Peyer's patch (tissue), 4 donors: ENCODE data around the gene GFY. TPM values are rescaled to one million over a fixed set of nuclear protein-coding genes. Genes with fewer than 3 reads are reported as not detected.

ENCODE experiments used
- DNase-seq, 3 donors: peaks; one replicate each; pipeline ENCODE4 v3.0.0-alpha.2; 2017 to 2019
- H3K27ac ChIP-seq, 4 donors: fragments of 200-600 bp; sonication (generic); one replicate each; pipeline ENCODE4 v1.5.1; 2016 to 2019
- H3K27me3 ChIP-seq, 2 donors: fragments of 200-600 bp; sonication (generic); one replicate each; pipeline ENCODE4 v1.5.1; 2019
- H3K36me3 ChIP-seq, 3 donors: fragments of 200-600 bp; sonication (generic); one replicate each; pipeline ENCODE4 v1.5.1; 2016 to 2019
- H3K4me1 ChIP-seq, 4 donors: fragments of 200-600 bp; sonication (generic); one replicate each; pipeline ENCODE4 v1.5.1; 2016 to 2019
- H3K4me3 ChIP-seq, 4 donors: fragments of 200-600 bp; sonication (generic); 1 replicate in 3 of 4; 2 replicates in 1 of 4; pipeline ENCODE4 v1.5.1; 2016 to 2019; ENCODE audit warnings: mild to moderate bottlenecking in 1 of 4
- H3K9me3 ChIP-seq, 4 donors: fragments of 200-600 bp; sonication (generic); one replicate each; pipeline ENCODE4 v1.5.1; 2016 to 2019; ENCODE audit warnings: mild to moderate bottlenecking in 1 of 4
- CTCF ChIP-seq, 6 experiments: fragments of 450-650 bp in 4 of 6; fragments of 200-600 bp in 2 of 6; sonication (generic) in 1 of 6; IDR thresholded peaks; one replicate each; pipeline ENCODE4 v1.5.1; 2017 to 2019; ENCODE audit warnings: antibody characterized with exemption in 6 of 6, mild to moderate bottlenecking in 3 of 6, moderate library complexity in 1 of 6
- POLR2A ChIP-seq, 2 donors: fragments of 450-650 bp; IDR thresholded peaks; one replicate each; pipeline ENCODE4 v1.5.1; 2017; ENCODE audit warnings: antibody characterized with exemption in 2 of 2, mild to moderate bottlenecking in 2 of 2, moderate library complexity in 2 of 2
- total RNA-seq, 4 donors: library from RNA; depleted of rRNA; stranded (reverse); fragments of >200 nt; gene quantifications; one replicate each; pipeline ENCODE4 v1.1.0, GENCODE V29; 2016

GFY gene
- total RNA-seq, 4 donors from 2014 or later, result not detected

GRCh38 chr19:49387936-49388372 lies 37.2 kb upstream of the GFY start, which contains the start of gene KASH5:
KASH5 (plus strand) TSS chr19:49388249; CDS start chr19:49390884, 2,635 bp downstream.
- Histone ChIP-seq H3K4me3 (peak within 1 kb of the TSS in 3 of 4 donors; percentile 25 to 37 (median 35)), H3K27me3 (no peaks in the 10 kb centered on the region), H3K9me3 (no peaks in the 10 kb centered on the region), H3K27ac (peak within 1 kb of the TSS in 2 of 4 donors; percentile 46 to 65), H3K36me3 (no peaks in the 10 kb centered on the region), H3K4me1 (peaks cover 0 to 6% (median 2%) of the 10 kb centered on the region in 4 donors)
- TF ChIP-seq CTCF (IDR thresholded peaks at IDR 0.05) (no peak), POLR2A (IDR thresholded peaks at IDR 0.05) (no peak)
- peak; percentile 82 to 89 (median 82) for DNase-seq

DNA sequence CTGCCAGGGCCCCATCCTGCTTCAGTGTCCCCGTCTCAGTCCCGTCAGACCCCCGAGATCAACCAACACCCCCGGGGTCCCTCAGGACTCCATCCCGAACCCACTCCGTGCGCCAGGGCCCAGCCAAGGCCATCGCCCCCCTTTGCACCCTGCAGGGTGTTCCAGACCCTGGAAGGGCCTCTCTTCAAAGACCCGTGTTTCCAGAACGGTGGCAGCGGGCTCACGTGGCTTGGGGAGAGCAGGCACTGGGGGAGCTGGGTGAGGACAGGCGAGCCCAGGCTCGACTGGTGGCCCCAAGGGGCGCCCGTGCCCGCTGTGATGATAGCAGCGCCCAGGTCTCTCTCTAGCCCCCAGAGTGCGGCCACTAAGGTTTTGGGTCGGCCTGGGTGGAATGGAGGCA lies 35.8 kb upstream of the GFY start:
- peaks cover 0 to 6% (median 2%) of the 10 kb centered on the region in 4 donors for H3K4me1 ChIP-seq

DNA sequence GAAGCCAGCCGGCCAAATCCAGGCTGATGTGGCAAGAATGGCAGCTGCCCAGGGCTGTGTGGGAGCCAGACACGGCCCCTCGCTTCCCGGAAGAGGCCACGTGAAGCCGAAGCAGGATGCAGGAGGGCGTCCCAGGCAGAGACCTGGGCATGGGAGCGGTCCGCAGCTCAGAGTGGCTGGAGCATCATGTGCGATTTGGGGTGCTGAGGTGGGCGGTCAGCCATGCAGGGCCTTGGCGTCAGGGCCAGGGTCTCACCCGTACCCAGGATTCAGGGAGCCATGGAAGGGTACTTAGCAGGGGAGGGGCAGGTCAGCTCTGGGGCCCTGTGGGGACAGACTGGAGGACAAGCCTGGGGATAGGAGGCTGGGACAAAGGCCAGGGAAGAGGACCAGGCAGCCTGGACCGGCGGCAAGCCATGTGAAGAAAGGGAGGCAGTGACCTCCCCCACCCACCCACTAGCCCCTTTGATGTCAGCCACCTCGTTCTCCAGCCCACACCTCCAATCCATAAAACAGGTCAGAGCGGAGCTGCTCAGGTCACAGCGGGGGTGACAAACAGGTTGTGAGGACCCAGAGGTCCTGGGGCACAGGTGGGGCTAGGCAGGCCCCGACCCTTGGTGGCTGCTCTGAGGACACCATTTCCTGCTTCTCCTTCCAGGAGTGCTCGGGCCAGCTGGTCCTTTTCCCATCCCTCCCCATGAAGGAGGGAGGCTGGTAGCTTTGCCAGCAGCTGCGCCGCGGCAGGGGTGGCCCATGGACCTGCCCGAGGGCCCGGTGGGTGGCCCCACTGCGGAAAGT lies 34.9 kb upstream of the GFY start:
- TF ChIP-seq POLR2A (IDR thresholded peaks at IDR 0.05), result no peak
- no peak for TF ChIP-seq CTCF (IDR thresholded peaks at IDR 0.05)
- H3K27me3 ChIP-seq, result no peaks in the 10 kb centered on the region
- H3K4me3 ChIP-seq, result no peak overlapping the region
- H3K36me3 ChIP-seq, result no peaks in the 10 kb centered on the region
- peak overlapping the region in 2 of 4 donors; percentile 8 to 73 for H3K27ac ChIP-seq
- H3K4me1 ChIP-seq, result peaks cover 0 to 6% (median 2%) of the 10 kb centered on the region in 4 donors
- DNase-seq, result no peak
- no peaks in the 10 kb centered on the region for H3K9me3 ChIP-seq

More for the DNA sequence above, 35.8 kb upstream of the GFY start:
- no peaks in the 10 kb centered on the region for H3K36me3 ChIP-seq
- H3K27me3 ChIP-seq, result no peaks in the 10 kb centered on the region
- DNase-seq, result no peak
- H3K27ac ChIP-seq, result no peak overlapping the region
- no peak overlapping the region for H3K4me3 ChIP-seq
- TF ChIP-seq POLR2A (IDR thresholded peaks at IDR 0.05), result no peak
- TF ChIP-seq CTCF (IDR thresholded peaks at IDR 0.05), result no peak
- no peaks in the 10 kb centered on the region for H3K9me3 ChIP-seq

- Histone ChIP-seq H3K27me3 (no peaks in the 10 kb centered on the region), H3K4me3 (no peak overlapping the region), H3K27ac (peak overlapping the region in 2 of 4 donors; percentile 8 to 73), H3K4me1 (peaks cover 0 to 6% (median 2%) of the 10 kb centered on the region in 4 donors), H3K9me3 (no peaks in the 10 kb centered on the region), H3K36me3 (no peaks in the 10 kb centered on the region)
- peak in 2 of 3 donors; percentile 65 to 78 for DNase-seq
- no peak for TF ChIP-seq CTCF (IDR thresholded peaks at IDR 0.05)
- TF ChIP-seq POLR2A (IDR thresholded peaks at IDR 0.05), result no peak
These were observed 34.2 kb upstream of the GFY start for GRCh38 chr19:49390929-49391359.

DNA sequence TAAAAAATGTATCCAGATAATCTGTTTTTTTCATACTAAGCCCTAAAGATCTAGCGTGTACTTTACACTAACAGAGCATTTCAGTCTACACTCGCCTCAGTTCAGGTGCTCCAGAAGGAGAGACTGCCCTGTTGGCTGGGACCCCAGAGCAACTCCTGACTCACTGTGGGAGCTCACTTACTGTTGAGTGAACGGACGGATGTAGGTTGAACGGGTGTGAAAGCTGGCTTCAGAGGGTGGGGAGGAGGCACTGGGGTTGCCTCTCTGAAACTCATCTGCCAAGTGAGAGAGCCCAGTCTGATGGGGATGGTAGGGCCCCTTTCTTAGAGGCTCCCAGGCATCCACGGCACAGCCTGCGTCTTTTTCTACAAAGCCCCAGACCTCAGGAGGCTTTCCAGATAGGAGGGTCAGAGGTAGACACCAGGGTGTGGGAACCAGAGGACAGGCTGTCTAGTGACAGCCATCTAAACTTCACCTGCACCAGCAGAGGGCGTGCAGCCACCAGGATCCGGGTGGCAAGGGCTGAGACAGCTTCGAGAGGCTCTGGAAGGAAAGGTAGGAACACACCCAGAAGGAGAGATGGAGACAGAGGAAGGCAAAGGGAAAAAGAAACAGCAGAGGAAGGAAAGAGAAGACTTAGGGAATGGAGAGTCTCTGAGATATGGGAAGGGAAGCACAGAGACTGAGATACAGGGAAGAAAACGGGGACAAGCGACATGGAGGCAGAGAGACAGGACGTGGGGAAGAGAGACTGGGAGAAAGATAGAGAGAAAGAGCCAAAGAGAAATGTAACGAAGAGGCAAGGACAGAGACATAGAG lies 33.4 kb upstream of the GFY start:
- peaks cover 0 to 6% (median 2%) of the 10 kb centered on the region in 4 donors for H3K4me1 ChIP-seq
- peak overlapping the region in 2 of 4 donors; percentile 8 to 73 for H3K27ac ChIP-seq
- TF ChIP-seq CTCF (IDR thresholded peaks at IDR 0.05) (peak; percentile 58 to 90 (median 85)), POLR2A (IDR thresholded peaks at IDR 0.05) (no peak)
- no peaks in the 10 kb centered on the region for H3K9me3 ChIP-seq
- peak; percentile 78 to 93 (median 84) for DNase-seq
- no peaks in the 10 kb centered on the region for H3K36me3 ChIP-seq
- H3K4me3 ChIP-seq, result no peak overlapping the region
- H3K27me3 ChIP-seq, result no peaks in the 10 kb centered on the region
